C4-2B (cell line): ENCODE data around the gene TRIM54.

Experiments
- H3K27ac ChIP-seq: fragments of 450-650 bp; 2 replicates; pipeline ENCODE4 v1.5.1; 2017
- CTCF ChIP-seq: fragments of 450-650 bp; conservative IDR thresholded peaks from 2 replicates; pipeline ENCODE4 v1.5.1; 2017; ENCODE audit warnings: mild to moderate bottlenecking
- ZFX ChIP-seq: fragments of 450-650 bp; IDR thresholded peaks from 2 replicates; pipeline ENCODE4 v1.6.1; 2017

Gene TRIM54

GRCh38 chr2:27303093-27304025 is 21.1 kb downstream of the TRIM54 start:
- TF ChIP-seq ZFX (no peak), CTCF (peak; percentile 90)
- peak overlapping the region; percentile 40 for H3K27ac ChIP-seq

GRCh38 chr2:27304488-27305240 is 22.4 kb downstream of the TRIM54 start:
- H3K27ac ChIP-seq, result no peak overlapping the region
- TF ChIP-seq ZFX, result no peak
- no peak for TF ChIP-seq CTCF

- TF ChIP-seq CTCF (no peak), ZFX (no peak)
- H3K27ac ChIP-seq, result no peak overlapping the region
Measured at GRCh38 chr2:27305516-27305915, 23.3 kb downstream of the TRIM54 start.

- no peak for TF ChIP-seq ZFX
- TF ChIP-seq CTCF, result no peak
Measured at GRCh38 chr2:27306136-27306535, 23.9 kb downstream of the TRIM54 start.

GRCh38 chr2:27306573-27307286 is 24.5 kb downstream of the TRIM54 start:
- no peak for TF ChIP-seq CTCF
- TF ChIP-seq ZFX, result no peak
- no peak overlapping the region for H3K27ac ChIP-seq

More at GRCh38 chr2:27306136-27306535, 23.9 kb downstream of the TRIM54 start:
- H3K27ac ChIP-seq, result no peak overlapping the region

GRCh38 chr2:27307287-27307544 is 25.0 kb downstream of the TRIM54 start:
- H3K27ac ChIP-seq, result no peak overlapping the region
- TF ChIP-seq ZFX (no peak), CTCF (no peak)
